ENCODE data around the gene C4orf51.

Gene C4orf51

DNA sequence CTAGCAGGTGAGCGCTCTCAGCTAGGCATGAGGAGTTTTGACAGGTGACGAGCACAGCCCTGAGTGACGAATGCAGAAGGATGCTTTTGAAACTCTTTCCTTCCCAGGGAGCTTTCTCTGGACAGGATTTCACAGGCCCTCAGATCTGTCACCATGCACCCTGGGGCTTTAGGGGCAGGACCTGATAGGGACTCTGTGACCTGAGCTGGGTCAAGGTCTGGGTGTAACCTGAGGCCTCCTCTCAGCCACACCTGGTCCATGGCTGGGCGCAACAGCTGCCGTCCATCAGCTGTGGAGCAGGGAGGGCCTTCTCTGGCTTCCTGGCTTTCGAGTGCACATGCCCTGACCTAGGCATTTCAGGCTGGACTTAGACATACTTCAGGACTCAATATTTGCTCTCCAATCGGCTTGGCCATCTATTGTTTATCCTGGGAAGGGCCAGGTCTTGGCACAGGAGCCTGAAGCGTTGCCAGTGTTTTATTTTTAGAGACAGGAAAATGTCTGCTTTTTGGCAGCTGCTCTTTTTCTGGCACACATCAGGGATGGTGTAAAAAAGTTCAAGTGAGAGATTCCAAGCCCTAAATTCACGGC, 56.4 kb downstream of the C4orf51 start:
- in situ Hi-C loops (cut with MboI; ENCODE audit: low pct_unique_long_range_greater_than_20kb, low sequenced_read_pairs, unreplicated experiment), result no loop called here
- DNase-seq (ENCODE audit: low spot score), result no peak
- TF ChIP-seq, protein P1, sequence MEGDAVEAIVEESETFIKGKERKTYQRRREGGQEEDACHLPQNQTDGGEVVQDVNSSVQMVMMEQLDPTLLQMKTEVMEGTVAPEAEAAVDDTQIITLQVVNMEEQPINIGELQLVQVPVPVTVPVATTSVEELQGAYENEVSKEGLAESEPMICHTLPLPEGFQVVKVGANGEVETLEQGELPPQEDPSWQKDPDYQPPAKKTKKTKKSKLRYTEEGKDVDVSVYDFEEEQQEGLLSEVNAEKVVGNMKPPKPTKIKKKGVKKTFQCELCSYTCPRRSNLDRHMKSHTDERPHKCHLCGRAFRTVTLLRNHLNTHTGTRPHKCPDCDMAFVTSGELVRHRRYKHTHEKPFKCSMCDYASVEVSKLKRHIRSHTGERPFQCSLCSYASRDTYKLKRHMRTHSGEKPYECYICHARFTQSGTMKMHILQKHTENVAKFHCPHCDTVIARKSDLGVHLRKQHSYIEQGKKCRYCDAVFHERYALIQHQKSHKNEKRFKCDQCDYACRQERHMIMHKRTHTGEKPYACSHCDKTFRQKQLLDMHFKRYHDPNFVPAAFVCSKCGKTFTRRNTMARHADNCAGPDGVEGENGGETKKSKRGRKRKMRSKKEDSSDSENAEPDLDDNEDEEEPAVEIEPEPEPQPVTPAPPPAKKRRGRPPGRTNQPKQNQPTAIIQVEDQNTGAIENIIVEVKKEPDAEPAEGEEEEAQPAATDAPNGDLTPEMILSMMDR (IDR thresholded peaks at IDR 0.05; ENCODE audit: extremely low read depth, insufficient read depth, missing control alignments), result no peak

DNA sequence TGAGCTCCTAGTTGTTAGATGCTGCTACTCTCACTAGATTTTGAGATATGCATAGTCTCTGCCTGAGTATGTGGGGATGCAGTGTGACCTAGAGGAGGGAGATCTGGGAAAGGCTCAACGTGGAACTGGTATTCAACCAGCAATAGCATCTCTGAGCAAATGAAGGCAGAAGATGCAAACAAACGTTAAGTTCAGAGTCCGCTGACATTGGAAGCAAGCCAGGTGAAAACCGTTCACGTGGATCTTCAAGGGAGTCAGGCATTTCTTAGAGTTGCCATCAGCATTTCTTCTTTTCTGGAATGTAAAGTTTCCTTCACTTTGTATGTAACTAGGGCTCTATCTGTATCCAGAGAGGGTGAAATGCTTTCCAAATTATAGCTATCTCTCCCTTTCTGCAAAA, 59.9 kb downstream of the C4orf51 start:
- TF ChIP-seq, protein P1 (IDR thresholded peaks at IDR 0.05; ENCODE audit: extremely low read depth, insufficient read depth, missing control alignments), result no peak
- in situ Hi-C loops (cut with MboI; ENCODE audit: low pct_unique_long_range_greater_than_20kb, low sequenced_read_pairs, unreplicated experiment), result no loop called here
- no peak for DNase-seq (ENCODE audit: low spot score)

DNA sequence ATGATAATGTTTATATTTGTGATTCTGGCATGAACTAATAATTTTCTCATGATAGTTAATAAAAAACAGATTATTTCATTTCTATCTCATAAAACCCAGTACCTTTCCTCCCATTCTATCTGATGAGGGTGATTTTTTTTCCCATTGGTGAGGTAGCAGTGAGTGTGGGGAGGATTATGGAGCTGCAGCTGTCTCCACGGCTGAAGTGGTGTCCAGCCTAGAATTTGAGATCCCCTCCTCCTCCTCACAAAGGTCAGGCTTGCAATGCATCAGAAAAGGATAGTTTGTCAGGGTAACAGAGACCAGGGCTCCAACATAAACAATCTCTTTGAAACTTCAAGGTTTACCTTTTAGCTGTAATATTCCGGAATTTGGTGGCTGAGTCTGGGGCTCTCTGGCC, 60.9 kb downstream of the C4orf51 start:
- TF ChIP-seq, protein P1 (IDR thresholded peaks at IDR 0.05; ENCODE audit: extremely low read depth, insufficient read depth, missing control alignments), result no peak
- no peak for DNase-seq (ENCODE audit: low spot score)
- in situ Hi-C loops (cut with MboI; ENCODE audit: low pct_unique_long_range_greater_than_20kb, low sequenced_read_pairs, unreplicated experiment), result no loop called here

DNA sequence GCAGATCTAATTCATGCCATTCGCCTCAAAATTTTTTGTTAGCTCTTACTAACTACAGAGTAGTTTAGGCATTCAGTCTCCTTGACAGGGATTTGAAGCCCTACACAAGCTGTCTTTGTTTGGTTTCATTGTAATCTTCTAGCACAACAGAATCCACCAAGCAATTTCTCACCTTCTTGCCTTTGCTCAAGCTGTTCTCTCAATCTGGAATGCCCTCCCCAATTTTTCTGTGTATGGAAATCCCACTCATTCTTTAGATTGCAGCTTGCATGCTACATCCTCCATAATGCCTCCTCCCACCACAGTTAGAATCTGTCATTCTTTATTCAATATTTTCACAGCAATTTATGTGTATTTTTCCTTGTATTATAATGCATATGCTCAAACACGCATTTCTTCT, 63.7 kb downstream of the C4orf51 start:
- DNase-seq (ENCODE audit: low spot score), result no peak

DNA sequence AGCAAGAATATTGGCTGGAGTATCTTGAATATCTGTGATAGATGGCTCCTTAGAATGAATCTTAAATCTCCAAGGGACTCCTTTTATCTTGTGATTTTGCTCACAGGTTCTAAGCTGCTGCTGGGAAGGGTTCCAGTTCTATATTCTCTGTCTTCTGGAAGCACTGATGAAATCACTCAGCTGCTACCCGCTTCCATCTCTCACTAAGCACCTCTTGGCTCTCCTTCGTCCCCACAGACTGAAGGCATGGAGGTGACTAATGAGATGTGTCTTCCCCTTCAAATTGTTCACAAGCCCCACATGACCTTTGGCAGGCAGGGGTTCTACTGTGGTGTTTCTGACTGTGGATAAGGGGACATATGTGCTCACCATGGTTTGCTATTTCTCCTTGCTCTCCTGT, 75.9 kb downstream of the C4orf51 start:
- TF ChIP-seq, protein P1 (IDR thresholded peaks at IDR 0.05; ENCODE audit: extremely low read depth, insufficient read depth, missing control alignments), result no peak
- in situ Hi-C loops (cut with MboI; ENCODE audit: low pct_unique_long_range_greater_than_20kb, low sequenced_read_pairs, unreplicated experiment), result no loop called here
- DNase-seq (ENCODE audit: low spot score), result no peak

More for the DNA sequence above, 63.7 kb downstream of the C4orf51 start:
- TF ChIP-seq, protein P1 (IDR thresholded peaks at IDR 0.05; ENCODE audit: extremely low read depth, insufficient read depth, missing control alignments), result no peak
- in situ Hi-C loops (cut with MboI; ENCODE audit: low pct_unique_long_range_greater_than_20kb, low sequenced_read_pairs, unreplicated experiment), result no loop called here

DNA sequence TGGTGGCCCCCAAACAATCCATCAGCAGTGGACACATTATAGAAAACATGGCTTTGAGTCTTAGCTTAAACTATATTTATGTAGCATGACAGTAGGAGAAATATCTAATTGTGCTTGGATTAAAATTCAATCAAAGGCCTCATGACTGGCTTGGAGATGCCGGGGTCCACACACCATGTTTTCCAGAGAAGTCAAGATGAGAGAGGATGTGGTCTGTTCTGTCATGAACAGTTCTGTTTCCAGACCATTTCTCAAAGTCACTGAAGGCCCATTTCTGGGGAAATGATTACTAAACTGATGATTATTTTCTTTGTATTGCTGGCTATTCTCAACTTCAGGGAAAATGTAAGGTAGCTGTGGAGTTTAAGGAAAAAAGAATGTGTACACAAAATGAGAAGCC, 76.3 kb downstream of the C4orf51 start:
- in situ Hi-C loops (cut with MboI; ENCODE audit: low pct_unique_long_range_greater_than_20kb, low sequenced_read_pairs, unreplicated experiment), result no loop called here
- no peak for DNase-seq (ENCODE audit: low spot score)
- TF ChIP-seq, protein P1 (IDR thresholded peaks at IDR 0.05; ENCODE audit: extremely low read depth, insufficient read depth, missing control alignments), result no peak
